HG03039 (cell line): ENCODE measurements around the gene DDX50.
"Not testable (repeated sequence)": the region's sequence is repeated elsewhere in the genome, so short reads cannot be mapped to it uniquely, and the experiment has no call there.

ENCODE experiments used
- ATAC-seq: cut with Tn5 transposase; IDR thresholded peaks from one replicate; pipeline ENCODE4 v1.9.1; 2021; ENCODE audit warnings: mild to moderate bottlenecking, moderate library complexity; ENCODE audit not compliant: unreplicated experiment

The DDX50 gene

GRCh38 chr10:68979738-68980137 lies 78.6 kb downstream of the DDX50 start:
- ATAC-seq, result not testable (repeated sequence)

- ATAC-seq, result no peak
Measured at GRCh38 chr10:68981074-68981473, 80.0 kb downstream of the DDX50 start.

DNA sequence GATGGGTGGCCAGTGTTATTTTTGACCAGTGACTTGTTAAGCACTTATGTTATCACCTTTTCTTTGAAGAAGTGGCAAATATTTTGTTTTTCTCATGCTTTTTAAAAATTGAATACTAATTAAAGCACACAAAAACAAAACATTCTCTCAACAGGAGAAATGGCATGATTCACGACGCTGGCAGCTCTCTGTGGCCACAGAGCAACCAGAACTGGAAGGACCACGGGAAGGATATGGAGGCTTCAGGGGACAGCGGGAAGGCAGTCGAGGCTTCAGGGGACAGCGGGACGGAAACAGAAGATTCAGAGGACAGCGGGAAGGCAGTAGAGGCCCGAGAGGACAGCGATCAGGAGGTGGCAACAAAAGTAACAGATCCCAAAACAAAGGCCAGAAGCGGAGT lies 81.3 kb downstream of the DDX50 start:
- no peak for ATAC-seq

- ATAC-seq, result no peak
Measured at GRCh38 chr10:68987611-68988010, 86.5 kb downstream of the DDX50 start.

- peak; percentile 80 for ATAC-seq
Measured at GRCh38 chr10:68988530-68989316, 87.6 kb downstream of the DDX50 start, which contains the start of gene KIFBP. KIFBP (plus strand) TSS chr10:68988803; CDS start chr10:68988833, 30 bp downstream.

- ATAC-seq, result no peak
Measured at GRCh38 chr10:68989317-68989990, 88.3 kb downstream of the DDX50 start.

DNA sequence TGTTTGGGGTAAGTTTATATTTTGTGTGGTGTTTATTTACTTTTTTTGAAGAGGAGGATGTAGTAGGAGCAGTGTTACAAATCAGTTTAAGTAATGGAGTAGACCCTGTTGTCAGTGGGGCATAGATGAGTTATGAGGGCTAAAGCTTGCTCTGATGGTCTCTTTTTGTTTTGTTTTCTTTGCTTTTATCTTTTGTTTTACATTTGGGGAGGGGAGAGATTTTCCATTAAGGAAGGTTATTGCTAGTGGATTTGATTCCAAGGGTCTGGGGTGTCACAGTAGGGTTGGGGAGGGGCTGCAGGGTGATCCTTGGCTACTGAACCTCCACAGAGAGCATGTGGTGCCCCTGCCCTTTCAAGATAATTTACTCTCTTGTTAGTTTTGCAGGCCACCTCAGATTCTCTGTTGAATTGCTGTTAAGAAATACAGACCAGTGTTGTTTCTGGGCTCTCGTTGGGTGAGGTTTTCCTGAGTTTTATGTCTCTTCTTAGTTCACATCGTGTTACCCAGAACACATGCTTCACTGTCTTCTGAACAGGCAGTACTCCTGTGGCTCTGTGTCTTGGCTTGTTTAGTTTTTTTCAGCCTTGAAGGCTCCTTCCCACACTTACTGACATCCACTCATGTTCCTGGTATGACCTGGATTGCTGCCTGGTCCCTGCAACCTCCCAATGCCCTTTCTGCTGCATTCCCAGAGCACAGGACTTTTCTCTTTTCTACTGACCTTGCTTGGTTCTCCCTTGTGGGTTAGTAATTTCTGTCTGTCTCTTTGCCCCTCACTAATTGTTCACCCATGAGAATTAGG lies 91.7 kb downstream of the DDX50 start:
- ATAC-seq, result no peak
